Measurements from ENCODE around the gene LDHAL6A. TPM values are rescaled to one million over a fixed set of nuclear protein-coding genes. Genes with fewer than 3 reads are reported as not detected.

LDHAL6A gene
- total and polyA plus RNA-seq, 2 of the 13 experiments (the other 11 are each of a cell fraction or from before 2014, with no cell fraction given) = not detected

DNA sequence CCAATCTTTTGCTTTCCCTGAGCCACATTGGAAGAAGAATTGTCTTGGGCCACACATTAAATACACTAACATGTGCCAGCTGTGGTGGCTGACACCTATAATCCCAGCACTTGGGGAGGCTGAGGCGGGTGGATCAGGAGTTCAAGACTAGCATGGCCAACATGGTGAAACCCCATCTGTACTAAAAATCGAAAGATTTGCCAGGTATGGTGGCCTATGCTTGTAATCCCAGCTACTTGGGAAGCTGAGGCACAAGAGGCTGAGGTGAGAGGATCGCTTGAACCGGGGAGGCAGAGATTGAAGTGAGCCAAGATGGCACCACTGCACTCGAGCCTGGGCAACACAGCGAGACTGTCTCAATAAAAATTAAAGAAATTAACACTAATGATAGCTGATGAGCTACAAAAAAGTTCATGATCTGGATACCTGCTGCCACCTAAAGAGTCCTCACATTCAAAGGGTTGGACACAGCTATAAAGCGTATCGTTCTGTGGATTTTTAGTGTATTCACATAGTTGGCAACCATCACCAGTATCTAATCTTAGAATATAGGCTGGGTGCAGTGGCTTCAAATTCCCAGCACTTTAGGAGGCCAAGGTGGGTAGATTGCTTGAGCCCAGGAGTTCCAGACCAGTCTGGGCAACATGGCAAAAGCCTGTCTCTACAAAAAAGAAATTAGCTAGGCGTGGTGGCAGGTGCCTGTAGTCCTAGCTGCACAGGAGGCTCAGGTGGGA lies 46.9 kb upstream of the LDHAL6A start (continued):
- TF ChIP-seq, protein P1, sequence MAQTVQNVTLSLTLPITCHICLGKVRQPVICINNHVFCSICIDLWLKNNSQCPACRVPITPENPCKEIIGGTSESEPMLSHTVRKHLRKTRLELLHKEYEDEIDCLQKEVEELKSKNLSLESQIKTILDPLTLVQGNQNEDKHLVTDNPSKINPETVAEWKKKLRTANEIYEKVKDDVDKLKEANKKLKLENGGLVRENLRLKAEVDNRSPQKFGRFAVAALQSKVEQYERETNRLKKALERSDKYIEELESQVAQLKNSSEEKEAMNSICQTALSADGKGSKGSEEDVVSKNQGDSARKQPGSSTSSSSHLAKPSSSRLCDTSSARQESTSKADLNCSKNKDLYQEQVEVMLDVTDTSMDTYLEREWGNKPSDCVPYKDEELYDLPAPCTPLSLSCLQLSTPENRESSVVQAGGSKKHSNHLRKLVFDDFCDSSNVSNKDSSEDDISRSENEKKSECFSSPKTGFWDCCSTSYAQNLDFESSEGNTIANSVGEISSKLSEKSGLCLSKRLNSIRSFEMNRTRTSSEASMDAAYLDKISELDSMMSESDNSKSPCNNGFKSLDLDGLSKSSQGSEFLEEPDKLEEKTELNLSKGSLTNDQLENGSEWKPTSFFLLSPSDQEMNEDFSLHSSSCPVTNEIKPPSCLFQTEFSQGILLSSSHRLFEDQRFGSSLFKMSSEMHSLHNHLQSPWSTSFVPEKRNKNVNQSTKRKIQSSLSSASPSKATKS (CRISPR knock-in tag; IDR thresholded peaks at IDR 0.05) = no peak
- TF ChIP-seq STAT5B (CRISPR knock-in tag; IDR thresholded peaks at IDR 0.05) = no peak
- no peak for TF ChIP-seq ZSCAN9 (CRISPR knock-in tag; IDR thresholded peaks at IDR 0.05; ENCODE audit: borderline replicate concordance)
- no peak for TF ChIP-seq ATM (IDR thresholded peaks at IDR 0.05; ENCODE audit: borderline replicate concordance)
- no peak for TF ChIP-seq ZNF746 (CRISPR knock-in tag; IDR thresholded peaks at IDR 0.05)
- TF ChIP-seq FOXP1 (IDR thresholded peaks at IDR 0.05) = no peak
- TF ChIP-seq FOXP1 (CRISPR knock-in tag; IDR thresholded peaks at IDR 0.05) = no peak
- TF ChIP-seq ZNF101 (CRISPR knock-in tag; IDR thresholded peaks at IDR 0.05; ENCODE audit: borderline replicate concordance, low read depth) = no peak
- TF ChIP-seq CHCHD3 (CRISPR knock-in tag; IDR thresholded peaks at IDR 0.05) = no peak
- TF ChIP-seq IRF2 (CRISPR knock-in tag; IDR thresholded peaks at IDR 0.05) = no peak
- no peak for TF ChIP-seq PLRG1 (conservative IDR thresholded peaks at IDR 0.05)
- TF ChIP-seq, protein P2, sequence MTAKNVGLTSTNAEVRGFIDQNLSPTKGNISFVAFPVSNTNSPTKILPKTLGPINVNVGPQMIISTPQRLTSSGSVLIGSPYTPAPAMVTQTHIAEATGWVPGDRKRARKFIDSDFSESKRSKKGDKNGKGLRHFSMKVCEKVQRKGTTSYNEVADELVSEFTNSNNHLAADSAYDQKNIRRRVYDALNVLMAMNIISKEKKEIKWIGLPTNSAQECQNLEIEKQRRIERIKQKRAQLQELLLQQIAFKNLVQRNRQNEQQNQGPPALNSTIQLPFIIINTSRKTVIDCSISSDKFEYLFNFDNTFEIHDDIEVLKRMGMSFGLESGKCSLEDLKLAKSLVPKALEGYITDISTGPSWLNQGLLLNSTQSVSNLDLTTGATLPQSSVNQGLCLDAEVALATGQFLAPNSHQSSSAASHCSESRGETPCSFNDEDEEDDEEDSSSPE (CRISPR knock-in tag; IDR thresholded peaks at IDR 0.05) = no peak
- TF ChIP-seq, protein P3, sequence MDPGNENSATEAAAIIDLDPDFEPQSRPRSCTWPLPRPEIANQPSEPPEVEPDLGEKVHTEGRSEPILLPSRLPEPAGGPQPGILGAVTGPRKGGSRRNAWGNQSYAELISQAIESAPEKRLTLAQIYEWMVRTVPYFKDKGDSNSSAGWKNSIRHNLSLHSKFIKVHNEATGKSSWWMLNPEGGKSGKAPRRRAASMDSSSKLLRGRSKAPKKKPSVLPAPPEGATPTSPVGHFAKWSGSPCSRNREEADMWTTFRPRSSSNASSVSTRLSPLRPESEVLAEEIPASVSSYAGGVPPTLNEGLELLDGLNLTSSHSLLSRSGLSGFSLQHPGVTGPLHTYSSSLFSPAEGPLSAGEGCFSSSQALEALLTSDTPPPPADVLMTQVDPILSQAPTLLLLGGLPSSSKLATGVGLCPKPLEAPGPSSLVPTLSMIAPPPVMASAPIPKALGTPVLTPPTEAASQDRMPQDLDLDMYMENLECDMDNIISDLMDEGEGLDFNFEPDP (CRISPR knock-in tag; conservative IDR thresholded peaks at IDR 0.05) = no peak
- no peak for TF ChIP-seq NFYC (CRISPR knock-in tag; IDR thresholded peaks at IDR 0.05)
- TF ChIP-seq NFE2L1 (CRISPR knock-in tag; IDR thresholded peaks at IDR 0.05; ENCODE audit: borderline replicate concordance) = no peak
- TF ChIP-seq, protein P4, sequence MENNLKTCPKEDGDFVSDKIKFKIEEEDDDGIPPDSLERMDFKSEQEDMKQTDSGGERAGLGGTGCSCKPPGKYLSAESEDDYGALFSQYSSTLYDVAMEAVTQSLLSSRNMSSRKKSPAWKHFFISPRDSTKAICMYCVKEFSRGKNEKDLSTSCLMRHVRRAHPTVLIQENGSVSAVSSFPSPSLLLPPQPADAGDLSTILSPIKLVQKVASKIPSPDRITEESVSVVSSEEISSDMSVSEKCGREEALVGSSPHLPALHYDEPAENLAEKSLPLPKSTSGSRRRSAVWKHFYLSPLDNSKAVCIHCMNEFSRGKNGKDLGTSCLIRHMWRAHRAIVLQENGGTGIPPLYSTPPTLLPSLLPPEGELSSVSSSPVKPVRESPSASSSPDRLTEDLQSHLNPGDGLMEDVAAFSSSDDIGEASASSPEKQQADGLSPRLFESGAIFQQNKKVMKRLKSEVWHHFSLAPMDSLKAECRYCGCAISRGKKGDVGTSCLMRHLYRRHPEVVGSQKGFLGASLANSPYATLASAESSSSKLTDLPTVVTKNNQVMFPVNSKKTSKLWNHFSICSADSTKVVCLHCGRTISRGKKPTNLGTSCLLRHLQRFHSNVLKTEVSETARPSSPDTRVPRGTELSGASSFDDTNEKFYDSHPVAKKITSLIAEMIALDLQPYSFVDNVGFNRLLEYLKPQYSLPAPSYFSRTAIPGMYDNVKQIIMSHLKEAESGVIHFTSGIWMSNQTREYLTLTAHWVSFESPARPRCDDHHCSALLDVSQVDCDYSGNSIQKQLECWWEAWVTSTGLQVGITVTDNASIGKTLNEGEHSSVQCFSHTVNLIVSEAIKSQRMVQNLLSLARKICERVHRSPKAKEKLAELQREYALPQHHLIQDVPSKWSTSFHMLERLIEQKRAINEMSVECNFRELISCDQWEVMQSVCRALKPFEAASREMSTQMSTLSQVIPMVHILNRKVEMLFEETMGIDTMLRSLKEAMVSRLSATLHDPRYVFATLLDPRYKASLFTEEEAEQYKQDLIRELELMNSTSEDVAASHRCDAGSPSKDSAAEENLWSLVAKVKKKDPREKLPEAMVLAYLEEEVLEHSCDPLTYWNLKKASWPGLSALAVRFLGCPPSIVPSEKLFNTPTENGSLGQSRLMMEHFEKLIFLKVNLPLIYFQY (CRISPR knock-in tag; IDR thresholded peaks at IDR 0.05; ENCODE audit: borderline replicate concordance) = no peak
- no peak for TF ChIP-seq SAP130 (CRISPR knock-in tag; IDR thresholded peaks at IDR 0.05; ENCODE audit: low read depth)
- no peak for TF ChIP-seq ELF1 (CRISPR knock-in tag; IDR thresholded peaks at IDR 0.05)
- TF ChIP-seq, protein P5, sequence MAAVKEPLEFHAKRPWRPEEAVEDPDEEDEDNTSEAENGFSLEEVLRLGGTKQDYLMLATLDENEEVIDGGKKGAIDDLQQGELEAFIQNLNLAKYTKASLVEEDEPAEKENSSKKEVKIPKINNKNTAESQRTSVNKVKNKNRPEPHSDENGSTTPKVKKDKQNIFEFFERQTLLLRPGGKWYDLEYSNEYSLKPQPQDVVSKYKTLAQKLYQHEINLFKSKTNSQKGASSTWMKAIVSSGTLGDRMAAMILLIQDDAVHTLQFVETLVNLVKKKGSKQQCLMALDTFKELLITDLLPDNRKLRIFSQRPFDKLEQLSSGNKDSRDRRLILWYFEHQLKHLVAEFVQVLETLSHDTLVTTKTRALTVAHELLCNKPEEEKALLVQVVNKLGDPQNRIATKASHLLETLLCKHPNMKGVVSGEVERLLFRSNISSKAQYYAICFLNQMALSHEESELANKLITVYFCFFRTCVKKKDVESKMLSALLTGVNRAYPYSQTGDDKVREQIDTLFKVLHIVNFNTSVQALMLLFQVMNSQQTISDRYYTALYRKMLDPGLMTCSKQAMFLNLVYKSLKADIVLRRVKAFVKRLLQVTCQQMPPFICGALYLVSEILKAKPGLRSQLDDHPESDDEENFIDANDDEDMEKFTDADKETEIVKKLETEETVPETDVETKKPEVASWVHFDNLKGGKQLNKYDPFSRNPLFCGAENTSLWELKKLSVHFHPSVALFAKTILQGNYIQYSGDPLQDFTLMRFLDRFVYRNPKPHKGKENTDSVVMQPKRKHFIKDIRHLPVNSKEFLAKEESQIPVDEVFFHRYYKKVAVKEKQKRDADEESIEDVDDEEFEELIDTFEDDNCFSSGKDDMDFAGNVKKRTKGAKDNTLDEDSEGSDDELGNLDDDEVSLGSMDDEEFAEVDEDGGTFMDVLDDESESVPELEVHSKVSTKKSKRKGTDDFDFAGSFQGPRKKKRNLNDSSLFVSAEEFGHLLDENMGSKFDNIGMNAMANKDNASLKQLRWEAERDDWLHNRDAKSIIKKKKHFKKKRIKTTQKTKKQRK (IDR thresholded peaks at IDR 0.05; ENCODE audit: low read length) = no peak

Measured in HepG2 (cell line).